CD8-positive, alpha-beta memory T cell (primary cell): ENCODE measurements around the gene SKAP1. TPM values are rescaled to one million over a fixed set of nuclear protein-coding genes. Genes with fewer than 3 reads are reported as not detected.
A peak's percentile ranks its signal among the peaks of the same experiment; 100 is the strongest.

ENCODE experiments used
- CTCF ChIA-PET: fragments of 350-600 bp; sonication (Branson Sonifier 250); formaldehyde crosslinking; loops from one replicate; lab custom pipeline; 2021; ENCODE audit warnings: antibody characterized with exemption; lab: Charles Lee
- POLR2A ChIA-PET: fragments of 350-600 bp; sonication (Branson Sonifier 250); formaldehyde crosslinking; loops from one replicate; lab custom pipeline; 2021; ENCODE audit warnings: antibody characterized with exemption; lab: Charles Lee
- DNase-seq, 5 donors: peaks; one replicate each; pipeline versions ENCODE4 v3.0.0 to v3.0.0-alpha.2; 2020 to 2022; ENCODE audit warnings: mixed read lengths in 1 of 5
- H3K27ac ChIP-seq: one replicate; pipeline ENCODE4 v1.7.0; 2013; ENCODE audit warnings: low read depth, mild to moderate bottlenecking, low read length, moderate library complexity
- H3K27me3 ChIP-seq: 2 replicates; pipeline ENCODE4 v1.7.0; 2013; ENCODE audit warnings: low read length, mild to moderate bottlenecking; ENCODE audit not compliant: insufficient read depth, poor library complexity, severe bottlenecking
- H3K36me3 ChIP-seq: 2 replicates; pipeline ENCODE4 v1.7.0; 2013; ENCODE audit warnings: mild to moderate bottlenecking, low read length, moderate library complexity; ENCODE audit not compliant: insufficient read depth
- H3K4me1 ChIP-seq: 2 replicates; pipeline ENCODE4 v1.7.0; 2013; ENCODE audit warnings: mild to moderate bottlenecking, low read length, moderate library complexity; ENCODE audit not compliant: insufficient read depth
- H3K4me3 ChIP-seq: 2 replicates; pipeline ENCODE4 v1.7.0; 2013; ENCODE audit warnings: mild to moderate bottlenecking, low read length
- H3K9me3 ChIP-seq: 2 replicates; pipeline ENCODE4 v1.7.0; 2013; ENCODE audit warnings: mild to moderate bottlenecking, low read length
- H3K27ac Mint-ChIP-seq, 8 donors: one replicate each; pipeline ENCODE4 v1.8.0; 2020 to 2021; ENCODE audit warnings: mixed read lengths in 8 of 8, mild to moderate bottlenecking in 6 of 8, inconsistent platforms in 3 of 8, moderate library complexity in 3 of 8
- H3K27me3 Mint-ChIP-seq, 2 donors: one replicate each; pipeline ENCODE4 v1.8.0; 2020 to 2021; ENCODE audit warnings: mixed read lengths in 2 of 2, mild to moderate bottlenecking in 1 of 2, moderate library complexity in 1 of 2
- H3K36me3 Mint-ChIP-seq, 3 donors: one replicate each; pipeline ENCODE4 v1.8.0; 2020 to 2021; ENCODE audit warnings: mixed read lengths in 3 of 3, inconsistent platforms in 1 of 3, mild to moderate bottlenecking in 1 of 3
- H3K4me1 Mint-ChIP-seq, 3 donors: one replicate each; pipeline ENCODE4 v1.8.0; 2020 to 2021; ENCODE audit warnings: mixed read lengths in 3 of 3, inconsistent platforms in 1 of 3, mild to moderate bottlenecking in 1 of 3
- H3K4me3 Mint-ChIP-seq, 7 donors: one replicate each; pipeline ENCODE4 v1.8.0; 2020 to 2021; ENCODE audit warnings: mixed read lengths in 7 of 7, mild to moderate bottlenecking in 6 of 7, moderate library complexity in 4 of 7, inconsistent platforms in 2 of 7
- H3K9me3 Mint-ChIP-seq, 5 donors: one replicate each; pipeline ENCODE4 v1.8.0; 2020 to 2022; ENCODE audit warnings: mixed read lengths in 5 of 5, mild to moderate bottlenecking in 3 of 5, moderate library complexity in 2 of 5, inconsistent platforms in 1 of 5
- polyA plus RNA-seq: library from polyadenylated mRNA; unstranded; fragments of 300-500 nt; fragmentation: Illumina TruSeq; gene quantifications from one replicate; pipeline ENCODE4 v1.2.3, GENCODE V29; 2021
- total RNA-seq, 2 experiments: library from RNA; stranded (reverse); gene quantifications; one replicate each; pipeline ENCODE4 v1.2.3, GENCODE V29; 2021

Gene SKAP1
- total and polyA plus RNA-seq, 3 experiments from 2014 or later: 50.5 to 264 (median 56.0) TPM

DNA sequence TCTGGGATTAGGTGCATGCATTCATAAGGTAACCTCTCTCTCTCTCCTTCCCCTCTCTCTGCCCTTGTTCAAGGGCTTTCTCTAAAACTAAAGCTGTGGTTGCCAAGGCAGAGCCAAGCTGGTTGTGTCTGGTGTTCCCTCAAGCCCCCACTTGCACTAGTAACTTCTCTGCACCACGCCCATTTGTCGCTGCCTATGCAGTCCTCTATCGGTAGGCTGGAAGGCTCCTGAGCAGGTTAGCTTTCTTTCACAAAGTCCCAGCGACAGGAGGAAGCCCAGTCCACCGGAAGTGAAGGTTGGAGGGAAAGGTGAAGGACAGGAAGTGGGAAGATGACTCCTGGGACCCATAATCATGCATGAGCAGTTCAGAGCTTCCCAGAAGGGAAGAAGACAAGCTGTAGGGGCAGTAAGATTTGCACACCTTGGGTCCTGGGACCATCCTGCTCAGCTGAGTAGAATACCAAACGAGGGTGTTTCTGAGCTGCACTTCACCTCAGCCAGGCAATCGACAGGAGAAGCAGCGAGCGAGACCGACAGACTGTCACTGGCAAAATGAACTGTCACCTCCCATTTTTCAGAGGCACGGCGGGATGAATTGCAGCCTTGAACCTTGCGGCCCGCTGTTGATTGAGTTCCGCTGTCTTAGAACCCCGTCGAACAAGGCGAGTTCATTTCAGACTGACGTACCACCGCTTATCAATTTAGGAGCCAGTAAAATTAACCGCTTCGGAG, 14.7 kb upstream of the SKAP1 start:
- H3K27ac ChIP-seq: no peak overlapping the region
- no peaks in the 10 kb centered on the region for H3K9me3 ChIP-seq
- DNase-seq: peak in 3 of 5 donors; percentile 46 to 64 (median 60)
- H3K27me3 ChIP-seq: no peaks in the 10 kb centered on the region
- H3K9me3 Mint-ChIP-seq: no peaks in the 10 kb centered on the region
- H3K4me1 ChIP-seq: peaks cover 72% of the 10 kb centered on the region
- no peaks in the 10 kb centered on the region for H3K36me3 Mint-ChIP-seq
- H3K4me3 Mint-ChIP-seq: peak overlapping the region; percentile 5 to 92 (median 75)
- no peaks in the 10 kb centered on the region for H3K36me3 ChIP-seq
- H3K27ac Mint-ChIP-seq: peak overlapping the region; percentile 65 to 94 (median 90)
- no peaks in the 10 kb centered on the region for H3K27me3 Mint-ChIP-seq
- POLR2A ChIA-PET: interaction anchor here (0.7 to 0.8 kb wide), 2 partner anchors 9 kb away, joined by 3 read pairs; no protein-coding TSS in a partner anchor
- H3K4me1 Mint-ChIP-seq: peaks cover 61 to 77% (median 73%) of the 10 kb centered on the region in 3 donors
- peak overlapping the region; percentile 44 for H3K4me3 ChIP-seq
- CTCF ChIA-PET: interaction anchor here (1.7 to 2.1 kb wide), 3 partner anchors 9 to 16 kb away, joined by 5 to 6 read pairs (median 5); no protein-coding TSS in a partner anchor

DNA sequence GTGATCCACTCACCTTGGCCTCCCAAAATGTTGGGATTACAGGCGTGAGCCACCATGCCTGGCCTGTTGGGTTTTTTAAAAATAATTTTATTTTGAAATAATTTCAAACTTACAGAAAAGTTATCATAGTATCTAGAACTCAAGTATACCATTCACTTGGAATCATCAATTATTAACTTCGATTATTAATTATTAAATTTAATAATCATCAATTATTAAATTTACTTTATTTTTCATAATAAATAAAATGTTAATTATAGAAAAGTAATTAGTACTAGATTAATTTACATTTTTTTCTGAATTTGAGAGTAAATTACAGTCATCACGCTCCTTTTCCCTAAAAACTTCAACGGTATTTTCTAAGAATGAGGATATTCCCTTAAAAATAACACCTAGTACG, 13.7 kb upstream of the SKAP1 start:
- H3K4me3 ChIP-seq: no peak overlapping the region
- Mint-ChIP-seq H3K36me3 (no peaks in the 10 kb centered on the region), H3K4me3 (peak overlapping the region in 3 of 7 donors; percentile 67 to 83 (median 75)), H3K27me3 (no peaks in the 10 kb centered on the region), H3K27ac (peak overlapping the region in 4 of 8 donors; percentile 25 to 91 (median 90)), H3K9me3 (no peaks in the 10 kb centered on the region), H3K4me1 (peaks cover 71 to 82% (median 78%) of the 10 kb centered on the region in 3 donors)
- no peaks in the 10 kb centered on the region for H3K27me3 ChIP-seq
- peaks cover 81% of the 10 kb centered on the region for H3K4me1 ChIP-seq
- no peak for DNase-seq
- ChIA-PET POLR2A (no interaction called here), CTCF (interaction anchor here (1.8 to 6.9 kb wide), 3 partner anchors 10 to 13 kb away, joined by 5 to 67 read pairs (median 6); no protein-coding TSS in a partner anchor)
- H3K27ac ChIP-seq: no peak overlapping the region
- no peaks in the 10 kb centered on the region for H3K36me3 ChIP-seq
- no peaks in the 10 kb centered on the region for H3K9me3 ChIP-seq

DNA sequence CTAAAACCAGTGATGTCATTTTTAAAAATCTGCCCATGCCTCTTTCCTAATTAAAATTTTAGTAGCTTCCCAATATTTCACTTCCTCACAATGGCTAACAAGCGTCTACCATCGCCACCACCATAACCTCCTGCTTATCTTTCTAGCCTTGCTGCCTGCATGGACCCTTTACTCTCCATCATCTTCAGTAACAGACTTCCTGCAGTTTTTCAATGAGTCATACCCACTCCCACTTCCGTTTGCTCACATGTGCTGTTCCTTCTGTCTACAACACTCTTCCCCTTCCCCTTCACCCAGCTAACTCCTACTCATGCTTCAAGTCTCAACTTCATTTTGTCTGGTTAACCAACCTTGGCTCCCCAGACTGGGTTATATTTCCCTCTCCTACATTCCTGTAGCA, 12.8 kb upstream of the SKAP1 start:
- Histone ChIP-seq H3K27ac (no peak overlapping the region), H3K4me3 (no peak overlapping the region), H3K9me3 (no peaks in the 10 kb centered on the region), H3K36me3 (no peaks in the 10 kb centered on the region), H3K4me1 (peaks cover 90% of the 10 kb centered on the region), H3K27me3 (no peaks in the 10 kb centered on the region)
- Mint-ChIP-seq H3K27me3 (no peaks in the 10 kb centered on the region), H3K36me3 (no peaks in the 10 kb centered on the region), H3K4me3 (peak overlapping the region; percentile 19 to 87 (median 74)), H3K27ac (peak overlapping the region; percentile 71 to 99 (median 99)), H3K4me1 (peaks cover 80 to 90% (median 87%) of the 10 kb centered on the region in 3 donors), H3K9me3 (no peaks in the 10 kb centered on the region)
- DNase-seq: no peak
- ChIA-PET POLR2A (interaction anchor here (0.7 kb wide), 2 partner anchors 11 to 16 kb away, joined by 3 to 4 read pairs; no protein-coding TSS in a partner anchor), CTCF (interaction anchor here (1.7 to 6.9 kb wide), 2 partner anchors 11 to 52 kb away, joined by 4 to 67 read pairs; no protein-coding TSS in a partner anchor)

DNA sequence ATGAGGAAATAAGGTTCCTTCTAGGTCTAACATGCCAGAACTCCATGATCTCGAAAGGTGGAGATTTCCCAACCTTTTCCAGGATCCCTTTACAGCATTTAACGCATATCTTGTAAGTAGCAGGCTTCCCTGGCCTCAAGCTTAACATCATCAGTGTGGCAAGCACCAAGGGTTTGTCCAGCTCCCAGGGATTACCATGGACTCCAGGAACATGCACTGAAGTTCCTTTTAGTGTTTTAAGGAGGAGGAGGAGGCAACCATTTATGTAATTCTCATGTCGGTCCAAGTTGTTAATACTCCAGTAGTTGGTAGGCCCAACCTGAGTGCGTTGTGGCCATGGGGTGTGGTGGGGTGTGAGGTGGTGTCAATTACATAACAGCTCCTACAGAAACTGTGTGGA, 11.8 kb upstream of the SKAP1 start:
- Mint-ChIP-seq H3K4me3 (peak overlapping the region in 6 of 7 donors; percentile 68 to 87 (median 80)), H3K36me3 (no peaks in the 10 kb centered on the region), H3K4me1 (peaks cover 88 to 96% (median 96%) of the 10 kb centered on the region in 3 donors), H3K27me3 (no peaks in the 10 kb centered on the region), H3K27ac (peak overlapping the region; percentile 96 to 100 (median 99)), H3K9me3 (no peaks in the 10 kb centered on the region)
- Histone ChIP-seq H3K4me1 (peaks cover 96% of the 10 kb centered on the region), H3K27ac (peak overlapping the region; percentile 33), H3K4me3 (peak overlapping the region; percentile 21), H3K9me3 (no peaks in the 10 kb centered on the region), H3K36me3 (no peaks in the 10 kb centered on the region), H3K27me3 (no peaks in the 10 kb centered on the region)
- CTCF ChIA-PET: interaction anchor here (1.3 to 6.9 kb wide), 3 partner anchors 12 to 51 kb away, joined by 4 to 67 read pairs (median 5); no protein-coding TSS in a partner anchor
- DNase-seq: no peak
- POLR2A ChIA-PET: interaction anchor here (0.7 to 3.4 kb wide), 4 partner anchors 11 to 102 kb away, joined by 4 to 28 read pairs (median 4); no protein-coding TSS in a partner anchor

DNA sequence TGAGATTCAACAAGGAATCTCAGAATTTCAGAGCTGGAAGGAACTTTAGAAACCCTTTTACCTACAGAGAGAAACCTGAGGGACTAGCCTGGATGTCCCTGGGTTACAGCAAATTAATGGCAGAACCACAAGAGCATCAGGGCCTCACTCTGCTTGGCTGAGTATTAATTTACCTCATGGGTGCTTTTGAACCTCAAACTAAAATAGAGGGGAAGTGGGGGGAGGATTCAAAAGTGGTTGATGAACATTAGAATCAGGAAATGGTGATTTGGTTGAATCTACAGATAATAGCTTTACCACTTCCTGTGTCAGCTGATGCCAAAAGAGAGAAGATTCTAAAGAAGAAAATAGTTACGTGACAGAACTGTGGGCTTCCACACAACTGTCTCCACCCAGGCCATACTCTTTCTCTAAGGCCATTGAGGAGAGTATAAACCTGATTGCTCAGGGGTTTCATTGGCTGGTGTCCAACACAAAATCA, 11.3 kb upstream of the SKAP1 start:
- H3K4me1 Mint-ChIP-seq: peaks cover 93 to 96% (median 96%) of the 10 kb centered on the region in 3 donors
- DNase-seq: peak in 4 of 5 donors; percentile 29 to 85 (median 81)
- H3K27me3 Mint-ChIP-seq: no peaks in the 10 kb centered on the region
- H3K36me3 Mint-ChIP-seq: no peaks in the 10 kb centered on the region
- ChIA-PET POLR2A (interaction anchor here (0.6 to 3.4 kb wide), 5 partner anchors 10 to 103 kb away, joined by 4 to 28 read pairs (median 4); no protein-coding TSS in a partner anchor), CTCF (interaction anchor here (0.9 to 6.9 kb wide), 5 partner anchors 13 to 50 kb away, joined by 3 to 67 read pairs (median 4); no protein-coding TSS in a partner anchor)
- Histone ChIP-seq H3K4me3 (peak overlapping the region; percentile 21), H3K36me3 (no peaks in the 10 kb centered on the region), H3K27ac (peak overlapping the region; percentile 53), H3K9me3 (no peaks in the 10 kb centered on the region), H3K27me3 (no peaks in the 10 kb centered on the region), H3K4me1 (peaks cover 96% of the 10 kb centered on the region)
- H3K27ac Mint-ChIP-seq: peak overlapping the region; percentile 96 to 100 (median 99)
- H3K4me3 Mint-ChIP-seq: peak overlapping the region; percentile 17 to 87 (median 78)
- no peaks in the 10 kb centered on the region for H3K9me3 Mint-ChIP-seq

DNA sequence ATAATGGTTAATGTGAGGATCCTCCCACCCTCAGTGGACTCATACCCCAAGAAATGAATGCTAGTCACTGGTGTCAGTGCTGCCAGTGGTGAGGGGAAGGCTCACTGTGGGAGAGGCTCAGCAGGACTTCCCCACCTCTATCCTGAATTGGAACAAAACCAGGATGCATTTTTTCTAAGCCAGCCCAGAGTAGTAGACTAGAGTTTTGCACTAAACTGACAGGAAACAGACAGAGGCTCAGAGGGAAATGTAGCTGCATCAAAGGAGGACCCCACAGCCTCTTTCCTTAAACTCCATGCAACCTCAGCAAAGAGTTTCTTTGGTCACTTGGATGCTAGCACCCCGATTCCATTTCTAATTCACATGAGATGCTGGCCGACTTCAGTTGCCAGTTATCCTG, 10.7 kb upstream of the SKAP1 start:
- no peaks in the 10 kb centered on the region for H3K27me3 ChIP-seq
- ChIA-PET POLR2A (interaction anchor here (0.6 to 3.4 kb wide), 4 partner anchors 12 to 103 kb away, joined by 4 to 28 read pairs (median 4); no protein-coding TSS in a partner anchor), CTCF (interaction anchor here (0.9 to 6.9 kb wide), 5 partner anchors 12 to 89 kb away, joined by 3 to 67 read pairs (median 4); no protein-coding TSS in a partner anchor)
- no peaks in the 10 kb centered on the region for H3K27me3 Mint-ChIP-seq
- peak in 1 of 5 donors; percentile 28 for DNase-seq
- H3K4me1 ChIP-seq: peaks cover 96% of the 10 kb centered on the region
- peak overlapping the region; percentile 96 to 100 (median 99) for H3K27ac Mint-ChIP-seq
- no peaks in the 10 kb centered on the region for H3K36me3 ChIP-seq
- H3K36me3 Mint-ChIP-seq: no peaks in the 10 kb centered on the region
- no peaks in the 10 kb centered on the region for H3K9me3 Mint-ChIP-seq
- H3K4me3 Mint-ChIP-seq: peak overlapping the region; percentile 17 to 87 (median 78)
- H3K9me3 ChIP-seq: no peaks in the 10 kb centered on the region
- H3K4me3 ChIP-seq: peak overlapping the region; percentile 21
- H3K4me1 Mint-ChIP-seq: peaks cover 93 to 96% (median 95%) of the 10 kb centered on the region in 3 donors
- H3K27ac ChIP-seq: peak overlapping the region; percentile 53

DNA sequence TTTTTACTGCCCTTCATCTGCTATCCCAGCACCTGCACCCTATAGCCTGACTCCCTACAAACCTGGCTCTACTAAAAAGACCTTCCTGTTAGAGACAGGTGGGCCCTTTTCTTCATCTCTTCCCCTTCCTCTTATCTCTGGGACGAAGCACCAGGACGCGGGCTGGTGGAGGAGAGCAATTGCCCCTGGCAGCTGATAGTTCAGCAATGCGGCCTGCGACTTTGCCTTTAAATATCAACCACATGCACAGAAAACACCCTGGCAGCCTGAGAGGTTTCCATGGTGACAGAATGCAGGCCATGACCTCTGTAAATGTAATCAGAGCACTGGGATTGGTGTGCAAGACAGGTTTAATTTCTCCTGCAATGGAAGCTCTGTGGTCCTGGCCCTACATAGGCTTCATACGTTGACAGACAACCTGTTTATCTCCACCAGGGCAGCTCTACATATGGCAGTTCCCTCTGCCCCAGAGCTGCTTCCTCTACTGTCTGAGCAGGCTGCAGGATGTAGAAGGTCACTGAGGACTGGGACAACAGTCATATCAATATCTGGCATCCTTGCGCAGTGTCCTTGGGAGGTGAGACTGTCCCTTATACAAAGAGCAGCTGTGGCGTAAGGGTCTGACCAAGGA, 10.0 kb upstream of the SKAP1 start:
- CTCF ChIA-PET: interaction anchor here (1.1 to 6.9 kb wide), 6 partner anchors 12 to 153 kb away, joined by 3 to 67 read pairs (median 4); partner anchors contain the start of gene HOXB5
- peaks cover 94 to 96% (median 95%) of the 10 kb centered on the region in 3 donors for H3K4me1 Mint-ChIP-seq
- Histone ChIP-seq H3K27ac (peak overlapping the region; percentile 53), H3K4me3 (peak overlapping the region; percentile 21), H3K9me3 (no peaks in the 10 kb centered on the region), H3K4me1 (peaks cover 95% of the 10 kb centered on the region), H3K36me3 (no peaks in the 10 kb centered on the region), H3K27me3 (no peaks in the 10 kb centered on the region)
- no peaks in the 10 kb centered on the region for H3K9me3 Mint-ChIP-seq
- H3K27me3 Mint-ChIP-seq: no peaks in the 10 kb centered on the region
- no peaks in the 10 kb centered on the region for H3K36me3 Mint-ChIP-seq
- POLR2A ChIA-PET: interaction anchor here (0.6 to 3.4 kb wide), 6 partner anchors 8 to 747 kb away, joined by 3 to 28 read pairs (median 6); partner anchors contain the start of gene SKAP1
- peak overlapping the region; percentile 96 to 100 (median 99) for H3K27ac Mint-ChIP-seq
- DNase-seq: peak; percentile 46 to 83 (median 69)
- peak overlapping the region; percentile 59 to 87 (median 78) for H3K4me3 Mint-ChIP-seq
